Activated CD4-positive, alpha-beta T cell treated with anti-CD3 and anti-CD28 coated beads, Interleukin-10, Interleukin-2, amounts not matched to agents 100 ng/mL and 50 ng/mL, durations not matched to agents 16 hours and 8 hours (primary cell): ENCODE results near the gene HOPX.
"Not testable (repeated sequence)": the region's sequence is repeated elsewhere in the genome, so short reads cannot be mapped to it uniquely, and the experiment has no call there.

Source experiments
- DNase-seq: peaks from one replicate; pipeline ENCODE4 v3.0.0-alpha.2; 2020

Gene HOPX

GRCh38 chr4:56686537-56687231 is 5.6 kb upstream of the HOPX start:
- no peak for DNase-seq

GRCh38 chr4:56684320-56685050 is 3.4 kb upstream of the HOPX start:
- no peak for DNase-seq

- DNase-seq: peak; percentile 6
These were observed 2.4 kb upstream of the HOPX start for GRCh38 chr4:56683455-56683854.

GRCh38 chr4:56681853-56682525 is 893 bp upstream of the HOPX start:
- no peak for DNase-seq

GRCh38 chr4:56680266-56680665 is 830 bp downstream of the HOPX start:
- DNase-seq: no peak

- no peak for DNase-seq
These were observed 3.4 kb downstream of the HOPX start for GRCh38 chr4:56677711-56678110.

GRCh38 chr4:56674984-56675383 is 6.1 kb downstream of the HOPX start:
- no peak for DNase-seq

- no peak for DNase-seq
These were observed 9.2 kb downstream of the HOPX start for GRCh38 chr4:56671860-56672259.

- no peak for DNase-seq
These were observed 9.7 kb downstream of the HOPX start for GRCh38 chr4:56671373-56671772.

GRCh38 chr4:56668267-56668666 is 12.8 kb downstream of the HOPX start:
- no peak for DNase-seq

GRCh38 chr4:56667396-56667795 is 13.7 kb downstream of the HOPX start:
- not testable (repeated sequence) for DNase-seq

- no peak for DNase-seq
These were observed 14.8 kb downstream of the HOPX start for GRCh38 chr4:56666279-56666678.

GRCh38 chr4:56665781-56666180 is 15.3 kb downstream of the HOPX start:
- DNase-seq: no peak

- no peak for DNase-seq
These were observed 18.2 kb downstream of the HOPX start for GRCh38 chr4:56662782-56663468.

- no peak for DNase-seq
These were observed 21.1 kb downstream of the HOPX start for GRCh38 chr4:56659946-56660345.

- DNase-seq: no peak
These were observed 22.6 kb downstream of the HOPX start for GRCh38 chr4:56658528-56658927.

GRCh38 chr4:56657818-56658217 is 23.3 kb downstream of the HOPX start:
- no peak for DNase-seq

GRCh38 chr4:56657128-56657527 is 24.0 kb downstream of the HOPX start:
- DNase-seq: no peak

GRCh38 chr4:56656346-56656643 is 24.8 kb downstream of the HOPX start:
- peak; percentile 82 for DNase-seq

GRCh38 chr4:56655627-56656345 is 25.3 kb downstream of the HOPX start:
- peak; percentile 39 for DNase-seq

GRCh38 chr4:56655209-56655626 is 25.9 kb downstream of the HOPX start:
- peak; percentile 49 for DNase-seq

GRCh38 chr4:56654238-56654632 is 26.9 kb downstream of the HOPX start:
- peak; percentile 19 for DNase-seq
